Thyroid gland (tissue), 4 donors: ENCODE data around the gene IRF9. TPM values are rescaled to one million over a fixed set of nuclear protein-coding genes. Genes with fewer than 3 reads are reported as not detected.

Experiments
- DNase-seq, 2 donors: peaks; one replicate each; pipeline ENCODE4 v3.0.0-alpha.2; 2019
- H3K27ac ChIP-seq, 3 donors: fragments of 200-600 bp; sonication (generic); 1 replicate in 2 of 3; 2 replicates in 1 of 3; pipeline ENCODE4 v1.5.1; 2016 to 2019; ENCODE audit warnings: mild to moderate bottlenecking in 1 of 3, moderate library complexity in 1 of 3
- H3K27me3 ChIP-seq: fragments of 200-600 bp; sonication (generic); one replicate; pipeline ENCODE4 v1.5.1; 2019
- H3K36me3 ChIP-seq, 2 donors: fragments of 200-600 bp; sonication (generic); one replicate each; pipeline ENCODE4 v1.5.1; 2016 to 2019
- H3K4me1 ChIP-seq, 2 donors: fragments of 200-600 bp; sonication (generic); one replicate each; pipeline ENCODE4 v1.5.1; 2017 to 2019
- H3K4me3 ChIP-seq, 3 donors: fragments of 200-600 bp; sonication (generic); replicated peaks in 1 of 3; 1 replicate in 2 of 3; 2 replicates in 1 of 3; pipeline ENCODE4 v1.5.1; 2016; ENCODE audit warnings: mild to moderate bottlenecking in 1 of 3
- H3K9me3 ChIP-seq: fragments of 200-600 bp; sonication (generic); one replicate; pipeline ENCODE4 v1.5.1; 2017
- CTCF ChIP-seq, 6 experiments: fragments of 200-600 bp in 3 of 6; fragments of 450-650 bp in 3 of 6; sonication (generic) in 3 of 6; IDR thresholded peaks; one replicate each; pipeline ENCODE4 v1.5.1; 2016 to 2019; ENCODE audit warnings: antibody characterized with exemption in 6 of 6, mild to moderate bottlenecking in 2 of 6, inconsistent platforms in 1 of 6, moderate library complexity in 1 of 6
- POLR2A ChIP-seq, 2 donors: fragments of 450-650 bp; IDR thresholded peaks; one replicate each; pipeline ENCODE4 v1.6.1; 2017; ENCODE audit warnings: antibody characterized with exemption in 2 of 2, mild to moderate bottlenecking in 2 of 2, moderate library complexity in 1 of 2
- WGBS, 2 donors: methylation state at CpG; one replicate each; pipeline ENCODE4 v1.1.5; 2017; 5-methylcytosine and 5-hydroxymethylcytosine counted together
- intact Hi-C: fragments of 100-400 bp; cut with DNase I; formaldehyde crosslinking; loops from one replicate; pipeline ENCODE4 v1.15.1; 2023
- total RNA-seq, 4 donors: library from RNA; depleted of rRNA; stranded (reverse); fragments of >200 nt; gene quantifications; one replicate each; pipeline ENCODE4 v1.2.3, GENCODE V29; 2016

The IRF9 gene
- total RNA-seq, 4 donors from 2014 or later, result 55.1 to 92.3 (median 70.0) TPM

- H3K9me3 ChIP-seq, result no peaks in the 10 kb centered on the region
- 92% methylated on average over 12 of the region's 12 CpGs for WGBS, 2 donors
- intact Hi-C loops, result no loop called here
- peaks cover 7 to 11% of the 10 kb centered on the region in 2 donors for H3K36me3 ChIP-seq
- no peak for DNase-seq
- H3K27ac ChIP-seq, result no peak overlapping the region
- no peaks in the 10 kb centered on the region for H3K27me3 ChIP-seq
- H3K4me1 ChIP-seq, result peaks cover 0 to 17% of the 10 kb centered on the region in 2 donors
- TF ChIP-seq POLR2A (IDR thresholded peaks at IDR 0.05) (no peak), CTCF (IDR thresholded peaks at IDR 0.05) (no peak)
- no peak overlapping the region for H3K4me3 ChIP-seq
Measured at GRCh38 chr14:24177041-24177825, 16.2 kb downstream of the IRF9 start.

GRCh38 chr14:24177891-24178290 lies 16.8 kb downstream of the IRF9 start:
- H3K9me3 ChIP-seq, result no peaks in the 10 kb centered on the region
- H3K36me3 ChIP-seq, result peaks cover 11 to 15% of the 10 kb centered on the region in 2 donors
- DNase-seq, result no peak
- TF ChIP-seq POLR2A (IDR thresholded peaks at IDR 0.05) (no peak), CTCF (IDR thresholded peaks at IDR 0.05) (no peak)
- peaks cover 0 to 17% of the 10 kb centered on the region in 2 donors for H3K4me1 ChIP-seq
- intact Hi-C loops, result no loop called here
- H3K4me3 ChIP-seq, result no peak overlapping the region
- H3K27me3 ChIP-seq, result no peaks in the 10 kb centered on the region
- no peak overlapping the region for H3K27ac ChIP-seq
- 95 to 99% methylated on average over 11 to 14 of the region's 14 CpGs for WGBS, 2 donors

- peaks cover 0 to 17% of the 10 kb centered on the region in 2 donors for H3K4me1 ChIP-seq
- H3K36me3 ChIP-seq, result peaks cover 18 to 22% of the 10 kb centered on the region in 2 donors
- no peak for TF ChIP-seq CTCF (IDR thresholded peaks at IDR 0.05)
- TF ChIP-seq POLR2A (IDR thresholded peaks at IDR 0.05), result no peak
- intact Hi-C loops, result no loop called here
- no peaks in the 10 kb centered on the region for H3K9me3 ChIP-seq
- H3K27ac ChIP-seq, result no peak overlapping the region
- no peak overlapping the region for H3K4me3 ChIP-seq
- no peak for DNase-seq
- WGBS, 2 donors, result 89 to 91% methylated on average over 10 to 12 of the region's 12 CpGs
- no peaks in the 10 kb centered on the region for H3K27me3 ChIP-seq
Measured at GRCh38 chr14:24178399-24179178, 17.5 kb downstream of the IRF9 start.

GRCh38 chr14:24179294-24179960 lies 18.4 kb downstream of the IRF9 start:
- Histone ChIP-seq H3K27me3 (no peaks in the 10 kb centered on the region), H3K27ac (peak overlapping the region in 1 of 3 donors; percentile 59), H3K9me3 (no peaks in the 10 kb centered on the region), H3K36me3 (peaks cover 26 to 30% of the 10 kb centered on the region in 2 donors), H3K4me1 (peaks cover 0 to 17% of the 10 kb centered on the region in 2 donors), H3K4me3 (no peak overlapping the region)
- intact Hi-C loops, result no loop called here
- TF ChIP-seq CTCF (IDR thresholded peaks at IDR 0.05) (no peak), POLR2A (IDR thresholded peaks at IDR 0.05) (no peak)
- no peak for DNase-seq
- 82 to 93% methylated on average over 9 to 10 of the region's 14 CpGs for WGBS, 2 donors
